Measurements from ENCODE around the gene KCTD6. TPM values are rescaled to one million over a fixed set of nuclear protein-coding genes. Genes with fewer than 3 reads are reported as not detected.
A peak's percentile ranks its signal among the peaks of the same experiment; 100 is the strongest.

KCTD6 gene
- total and polyA plus RNA-seq, 8 donors: 5.4 to 16.7 (median 11.3) TPM; not detected in 2

DNA sequence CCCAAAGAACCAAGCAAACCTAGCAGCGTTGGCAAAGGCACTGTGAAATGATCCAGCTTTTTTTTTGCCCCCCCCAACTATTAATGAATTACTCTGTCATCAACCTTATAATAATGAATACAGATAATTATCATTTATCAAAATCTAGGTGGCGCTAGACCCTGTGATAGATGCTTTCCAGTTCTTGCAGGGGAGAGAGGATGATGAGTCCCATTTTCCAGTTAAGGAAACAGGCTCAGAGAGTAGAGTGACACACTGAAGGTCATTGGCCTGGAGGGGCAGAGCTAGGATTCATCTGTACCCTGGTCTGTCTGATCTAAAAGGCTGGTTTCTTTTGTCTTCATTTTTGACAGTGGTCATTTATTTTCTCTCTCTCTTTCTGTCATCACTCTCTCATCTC is 40.1 kb downstream of the KCTD6 start:
- TF ChIP-seq EP300 (IDR thresholded peaks at IDR 0.05) (no peak), POLR2AphosphoS5 (IDR thresholded peaks at IDR 0.05) (no peak), POLR2A (IDR thresholded peaks at IDR 0.05) (no peak)
- TF ChIP-seq, protein P1, sequence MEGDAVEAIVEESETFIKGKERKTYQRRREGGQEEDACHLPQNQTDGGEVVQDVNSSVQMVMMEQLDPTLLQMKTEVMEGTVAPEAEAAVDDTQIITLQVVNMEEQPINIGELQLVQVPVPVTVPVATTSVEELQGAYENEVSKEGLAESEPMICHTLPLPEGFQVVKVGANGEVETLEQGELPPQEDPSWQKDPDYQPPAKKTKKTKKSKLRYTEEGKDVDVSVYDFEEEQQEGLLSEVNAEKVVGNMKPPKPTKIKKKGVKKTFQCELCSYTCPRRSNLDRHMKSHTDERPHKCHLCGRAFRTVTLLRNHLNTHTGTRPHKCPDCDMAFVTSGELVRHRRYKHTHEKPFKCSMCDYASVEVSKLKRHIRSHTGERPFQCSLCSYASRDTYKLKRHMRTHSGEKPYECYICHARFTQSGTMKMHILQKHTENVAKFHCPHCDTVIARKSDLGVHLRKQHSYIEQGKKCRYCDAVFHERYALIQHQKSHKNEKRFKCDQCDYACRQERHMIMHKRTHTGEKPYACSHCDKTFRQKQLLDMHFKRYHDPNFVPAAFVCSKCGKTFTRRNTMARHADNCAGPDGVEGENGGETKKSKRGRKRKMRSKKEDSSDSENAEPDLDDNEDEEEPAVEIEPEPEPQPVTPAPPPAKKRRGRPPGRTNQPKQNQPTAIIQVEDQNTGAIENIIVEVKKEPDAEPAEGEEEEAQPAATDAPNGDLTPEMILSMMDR (IDR thresholded peaks at IDR 0.05): no peak
- DNase-seq: no peak
- Histone ChIP-seq H3K27ac (no peak overlapping the region), H3K36me3 (peaks cover 0 to 64% (median 22%) of the 10 kb centered on the region in 4 donors), H3K4me1 (peaks cover 17 to 39% (median 33%) of the 10 kb centered on the region in 4 donors), H3K27me3 (no peaks in the 10 kb centered on the region), H3K9me3 (no peaks in the 10 kb centered on the region), H3K4me3 (no peak overlapping the region)
- intact Hi-C loops (cut with DNase I; ENCODE audit: low total_unique reads): loop anchor here (5.0 kb wide), 1 partner anchor 40 kb away; the partner anchor contains the start of gene KCTD6
- WGBS, 5 donors: 77 to 90% (median 88%) methylated on average over 2 of the region's 2 CpGs

DNA sequence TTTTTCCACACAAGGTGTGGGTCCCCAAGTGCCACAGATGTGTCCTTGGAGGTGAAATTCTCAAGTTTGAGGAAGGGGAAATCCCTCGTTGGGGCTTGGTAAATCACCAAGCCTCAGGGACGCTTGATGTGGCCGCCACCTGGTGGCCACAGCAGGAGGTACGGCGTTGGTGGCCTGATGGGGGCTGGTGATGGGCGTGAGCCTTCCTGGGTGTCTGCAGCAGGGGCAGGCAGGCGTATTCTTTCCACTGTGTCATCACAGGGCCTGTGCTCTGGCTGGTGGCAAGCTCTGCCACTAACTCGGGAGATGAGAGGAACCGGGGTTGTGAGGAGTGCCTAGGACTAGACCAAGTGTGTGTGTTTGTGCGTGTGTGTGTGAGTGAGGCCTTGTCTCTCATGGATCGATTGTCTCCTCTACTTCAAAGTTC is 40.9 kb downstream of the KCTD6 start:
- 20 to 32% (median 22%) methylated on average over 7 to 11 of the region's 11 CpGs for WGBS, 5 donors
- Histone ChIP-seq H3K9me3 (no peaks in the 10 kb centered on the region), H3K27me3 (no peaks in the 10 kb centered on the region), H3K4me3 (no peak overlapping the region), H3K27ac (no peak overlapping the region), H3K4me1 (peaks cover 26 to 48% (median 41%) of the 10 kb centered on the region in 4 donors), H3K36me3 (peaks cover 0 to 55% (median 20%) of the 10 kb centered on the region in 4 donors)
- TF ChIP-seq POLR2A (IDR thresholded peaks at IDR 0.05) (no peak), POLR2AphosphoS5 (IDR thresholded peaks at IDR 0.05) (peak in 1 of 3 donors; percentile 58), EP300 (IDR thresholded peaks at IDR 0.05) (no peak)
- TF ChIP-seq, protein P1 (IDR thresholded peaks at IDR 0.05): peak in 6 of 7 experiments; percentile 18 to 93 (median 90)
- intact Hi-C loops (cut with DNase I; ENCODE audit: low total_unique reads): loop anchor here (5.0 kb wide), 1 partner anchor 41 kb away; the partner anchor contains the start of gene KCTD6
- peak; percentile 78 to 91 for DNase-seq

DNA sequence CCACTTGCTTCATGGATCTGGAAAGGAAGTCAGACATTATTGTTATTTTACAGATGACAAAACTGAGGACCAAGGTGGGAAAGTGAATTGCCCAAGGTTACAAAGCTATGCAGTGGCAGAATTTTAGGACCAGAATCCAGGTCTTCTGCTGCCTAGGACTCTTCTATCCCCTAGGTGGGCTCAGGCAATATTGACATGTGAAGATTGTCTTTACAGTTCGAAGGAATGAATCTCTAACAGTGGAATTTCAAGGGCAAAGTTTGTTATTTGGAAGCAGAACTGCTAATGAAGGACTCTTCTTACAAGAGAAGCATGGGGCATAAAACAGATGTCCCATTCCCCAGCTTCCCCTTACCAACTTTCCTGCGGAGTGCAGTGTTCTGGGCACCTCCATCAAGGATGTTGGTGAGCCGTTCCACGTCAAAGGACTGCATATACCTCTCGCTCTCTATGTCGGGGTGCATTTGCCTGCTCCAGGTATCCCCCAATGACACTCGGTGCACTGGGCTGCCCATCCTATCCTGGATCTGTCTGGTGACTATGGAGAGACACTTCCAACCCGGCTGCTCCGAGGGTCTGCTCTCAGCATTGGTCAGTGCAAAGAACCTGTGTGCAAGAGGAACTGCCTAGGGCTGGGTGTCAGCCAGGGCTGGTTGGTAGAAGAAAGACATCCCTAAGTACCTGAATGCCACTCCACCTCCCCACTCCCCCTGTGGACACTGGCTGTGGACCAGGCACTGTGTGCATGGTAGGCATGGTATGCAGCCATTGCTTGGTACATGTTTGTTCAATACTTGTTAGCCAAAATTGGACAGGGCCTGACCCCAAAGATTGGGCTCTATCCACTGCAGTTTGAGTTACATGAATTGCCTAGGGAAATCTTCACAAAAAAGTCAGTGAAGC is 42.9 kb downstream of the KCTD6 start:
- intact Hi-C loops (cut with DNase I; ENCODE audit: low total_unique reads): loop anchor here (5.0 kb wide), 1 partner anchor 43 kb away; the partner anchor contains the start of gene KCTD6

More for the DNA sequence above, 42.9 kb downstream of the KCTD6 start:
- Histone ChIP-seq H3K27ac (no peak overlapping the region), H3K9me3 (no peaks in the 10 kb centered on the region), H3K4me3 (no peak overlapping the region), H3K27me3 (no peaks in the 10 kb centered on the region), H3K36me3 (peaks cover 0 to 38% (median 18%) of the 10 kb centered on the region in 4 donors), H3K4me1 (peaks cover 31 to 45% (median 42%) of the 10 kb centered on the region in 4 donors)
- DNase-seq: no peak
- WGBS, 5 donors: 95 to 98% (median 96%) methylated on average over 8 to 9 of the region's 9 CpGs
- TF ChIP-seq EP300 (IDR thresholded peaks at IDR 0.05) (no peak), POLR2A (IDR thresholded peaks at IDR 0.05) (no peak), POLR2AphosphoS5 (IDR thresholded peaks at IDR 0.05) (no peak)
- TF ChIP-seq, protein P1 (IDR thresholded peaks at IDR 0.05): no peak
